Hematopoietic multipotent progenitor cell treated with erythropoietin and hydrocortisone succinate and interleukin-3 and kit ligand, for 8 days (in vitro differentiated cells): ENCODE results near the gene ATP6V0A4.
"Not testable (repeated sequence)": the region's sequence is repeated elsewhere in the genome, so short reads cannot be mapped to it uniquely, and the experiment has no call there.

Experiments
- DNase-seq: peaks from one replicate; pipeline ENCODE4 v3.0.0-alpha.2; 2015

ATP6V0A4 gene

GRCh38 chr7:138697535-138698182 lies 100.3 kb downstream of the ATP6V0A4 start:
- no peak for DNase-seq

GRCh38 chr7:138695776-138696175 lies 102.2 kb downstream of the ATP6V0A4 start:
- not testable (repeated sequence) for DNase-seq

GRCh38 chr7:138695106-138695505 lies 102.9 kb downstream of the ATP6V0A4 start:
- DNase-seq: no peak

GRCh38 chr7:138691178-138691577 lies 106.8 kb downstream of the ATP6V0A4 start:
- no peak for DNase-seq

GRCh38 chr7:138690495-138690894 lies 107.5 kb downstream of the ATP6V0A4 start:
- no peak for DNase-seq

GRCh38 chr7:138688037-138688436 lies 110.0 kb downstream of the ATP6V0A4 start:
- not testable (repeated sequence) for DNase-seq

- DNase-seq: no peak
Measured at GRCh38 chr7:138684340-138684739, 113.7 kb downstream of the ATP6V0A4 start.

GRCh38 chr7:138679793-138680192 lies 118.2 kb downstream of the ATP6V0A4 start:
- no peak for DNase-seq

GRCh38 chr7:138670594-138670993 lies 127.4 kb downstream of the ATP6V0A4 start:
- DNase-seq: peak; percentile 61

- no peak for DNase-seq
Measured at GRCh38 chr7:138669364-138669763, 128.6 kb downstream of the ATP6V0A4 start.

GRCh38 chr7:138668946-138669345 lies 129.1 kb downstream of the ATP6V0A4 start:
- DNase-seq: no peak

- no peak for DNase-seq
Measured at GRCh38 chr7:138668229-138668596, 129.8 kb downstream of the ATP6V0A4 start.

GRCh38 chr7:138667535-138668228 lies 130.3 kb downstream of the ATP6V0A4 start:
- peak; percentile 36 for DNase-seq

- no peak for DNase-seq
Measured at GRCh38 chr7:138666385-138666784, 131.6 kb downstream of the ATP6V0A4 start.

- no peak for DNase-seq
Measured at GRCh38 chr7:138665669-138666140, 132.3 kb downstream of the ATP6V0A4 start.

- no peak for DNase-seq
Measured at GRCh38 chr7:138665249-138665648, 132.7 kb downstream of the ATP6V0A4 start.

- peak; percentile 33 for DNase-seq
Measured at GRCh38 chr7:138663725-138664710, 134.0 kb downstream of the ATP6V0A4 start.

- DNase-seq: no peak
Measured at GRCh38 chr7:138662991-138663320, 135.0 kb downstream of the ATP6V0A4 start.

GRCh38 chr7:138662076-138662990 lies 135.7 kb downstream of the ATP6V0A4 start:
- no peak for DNase-seq

- no peak for DNase-seq
Measured at GRCh38 chr7:138661069-138661635, 136.8 kb downstream of the ATP6V0A4 start.

GRCh38 chr7:138658889-138659288 lies 139.1 kb downstream of the ATP6V0A4 start:
- DNase-seq: no peak

GRCh38 chr7:138657854-138658386 lies 140.1 kb downstream of the ATP6V0A4 start:
- no peak for DNase-seq
